HFFc6 (cell line): ENCODE measurements around the gene GET3. TPM values are rescaled to one million over a fixed set of nuclear protein-coding genes. Genes with fewer than 3 reads are reported as not detected.

ENCODE experiments used
- DNase-seq: peaks from one replicate; pipeline ENCODE4 v3.0.0-alpha.2; 2018
- H3K27ac Mint-ChIP-seq: 2 replicates; pipeline ENCODE4 v1.8.0; 2020; ENCODE audit warnings: mild to moderate bottlenecking, mixed read lengths
- H3K27me3 Mint-ChIP-seq: 2 replicates; pipeline ENCODE4 v1.8.0; 2021; ENCODE audit warnings: mild to moderate bottlenecking, moderate library complexity, mixed read lengths; ENCODE audit not compliant: insufficient read depth
- H3K36me3 Mint-ChIP-seq: 2 replicates; pipeline ENCODE4 v1.8.0; 2021; ENCODE audit warnings: low read depth, mixed read lengths
- H3K4me1 Mint-ChIP-seq: 2 replicates; pipeline ENCODE4 v1.8.0; 2020; ENCODE audit warnings: low read depth, mixed read lengths
- H3K4me3 Mint-ChIP-seq: 2 replicates; pipeline ENCODE4 v1.8.0; 2020; ENCODE audit warnings: mild to moderate bottlenecking, moderate library complexity, mixed read lengths
- H3K9me3 Mint-ChIP-seq: 2 replicates; pipeline ENCODE4 v1.8.0; 2020; ENCODE audit warnings: mild to moderate bottlenecking, mixed read lengths
- total RNA-seq, 6 experiments: library from RNA; stranded (reverse); fragmentation: NEBNext Ultra II Directional; extraction: Animal tissue kit (Norgen Biotek cat#: 25700); gene quantifications; 2 replicates in 1 of 6; 3 replicates in 5 of 6; pipeline ENCODE4 v1.2.3, GENCODE V29; 2021
- TF ChIP-seq, protein P1 (sequence below): fragments of 200-600 bp; sonication (generic); IDR thresholded peaks from 2 replicates; pipeline ENCODE4 v1.5.0; 2021; ENCODE audit warnings: antibody characterized with exemption, mild to moderate bottlenecking

Gene GET3
- total RNA-seq, 6 experiments from 2014 or later = 97.0 to 116 (median 107) TPM

- Mint-ChIP-seq H3K9me3 (no peaks in the 10 kb centered on the region), H3K4me3 (no peak overlapping the region), H3K36me3 (peaks cover 12% of the 10 kb centered on the region), H3K4me1 (no peaks in the 10 kb centered on the region), H3K27me3 (peaks cover 11% of the 10 kb centered on the region), H3K27ac (no peak overlapping the region)
- DNase-seq = no peak
- TF ChIP-seq, protein P1, sequence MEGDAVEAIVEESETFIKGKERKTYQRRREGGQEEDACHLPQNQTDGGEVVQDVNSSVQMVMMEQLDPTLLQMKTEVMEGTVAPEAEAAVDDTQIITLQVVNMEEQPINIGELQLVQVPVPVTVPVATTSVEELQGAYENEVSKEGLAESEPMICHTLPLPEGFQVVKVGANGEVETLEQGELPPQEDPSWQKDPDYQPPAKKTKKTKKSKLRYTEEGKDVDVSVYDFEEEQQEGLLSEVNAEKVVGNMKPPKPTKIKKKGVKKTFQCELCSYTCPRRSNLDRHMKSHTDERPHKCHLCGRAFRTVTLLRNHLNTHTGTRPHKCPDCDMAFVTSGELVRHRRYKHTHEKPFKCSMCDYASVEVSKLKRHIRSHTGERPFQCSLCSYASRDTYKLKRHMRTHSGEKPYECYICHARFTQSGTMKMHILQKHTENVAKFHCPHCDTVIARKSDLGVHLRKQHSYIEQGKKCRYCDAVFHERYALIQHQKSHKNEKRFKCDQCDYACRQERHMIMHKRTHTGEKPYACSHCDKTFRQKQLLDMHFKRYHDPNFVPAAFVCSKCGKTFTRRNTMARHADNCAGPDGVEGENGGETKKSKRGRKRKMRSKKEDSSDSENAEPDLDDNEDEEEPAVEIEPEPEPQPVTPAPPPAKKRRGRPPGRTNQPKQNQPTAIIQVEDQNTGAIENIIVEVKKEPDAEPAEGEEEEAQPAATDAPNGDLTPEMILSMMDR = no peak
These were observed 13.6 kb downstream of the GET3 start for GRCh38 chr19:12750851-12751250.

DNA sequence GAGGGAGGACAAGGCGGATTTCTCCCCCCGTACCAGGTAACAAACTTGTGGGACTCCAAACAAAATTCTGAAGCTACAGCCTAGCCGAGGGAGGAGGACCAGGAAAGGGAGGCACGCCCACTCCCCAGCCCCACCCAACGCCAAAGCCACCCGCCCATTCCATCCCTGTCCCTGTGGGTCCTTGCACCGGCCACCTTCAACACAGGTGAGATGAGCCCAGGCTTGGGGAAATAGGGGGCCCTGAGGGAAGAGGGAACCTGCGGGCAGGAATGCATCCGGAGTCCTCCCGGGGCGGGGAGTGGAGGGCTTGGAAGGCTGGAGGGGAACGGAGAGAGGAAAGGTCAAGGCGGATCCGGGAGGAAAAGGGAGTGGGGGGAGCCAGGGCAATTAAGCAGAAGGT is 14.3 kb downstream of the GET3 start, which contains the start of gene BEST2:
Gene BEST2, plus strand, starts transcription at position 157 of the 400 bp plus-strand sequence. CDS start 802 bp downstream, outside the sequence.
- Mint-ChIP-seq H3K36me3 (peaks cover 12% of the 10 kb centered on the region), H3K27ac (no peak within 1 kb of the TSS), H3K27me3 (peaks cover 13% of the 10 kb centered on the region), H3K4me3 (no peak within 1 kb of the TSS), H3K4me1 (no peaks in the 10 kb centered on the region), H3K9me3 (no peaks in the 10 kb centered on the region)
- TF ChIP-seq, protein P1 = no peak
- DNase-seq = no peak

GRCh38 chr19:12752056-12752781 is 14.9 kb downstream of the GET3 start:
- 0 out of 2 replicates have a peak, but pooled peaks cover under 1% of the 10 kb centered on the region for H3K4me1 Mint-ChIP-seq

DNA sequence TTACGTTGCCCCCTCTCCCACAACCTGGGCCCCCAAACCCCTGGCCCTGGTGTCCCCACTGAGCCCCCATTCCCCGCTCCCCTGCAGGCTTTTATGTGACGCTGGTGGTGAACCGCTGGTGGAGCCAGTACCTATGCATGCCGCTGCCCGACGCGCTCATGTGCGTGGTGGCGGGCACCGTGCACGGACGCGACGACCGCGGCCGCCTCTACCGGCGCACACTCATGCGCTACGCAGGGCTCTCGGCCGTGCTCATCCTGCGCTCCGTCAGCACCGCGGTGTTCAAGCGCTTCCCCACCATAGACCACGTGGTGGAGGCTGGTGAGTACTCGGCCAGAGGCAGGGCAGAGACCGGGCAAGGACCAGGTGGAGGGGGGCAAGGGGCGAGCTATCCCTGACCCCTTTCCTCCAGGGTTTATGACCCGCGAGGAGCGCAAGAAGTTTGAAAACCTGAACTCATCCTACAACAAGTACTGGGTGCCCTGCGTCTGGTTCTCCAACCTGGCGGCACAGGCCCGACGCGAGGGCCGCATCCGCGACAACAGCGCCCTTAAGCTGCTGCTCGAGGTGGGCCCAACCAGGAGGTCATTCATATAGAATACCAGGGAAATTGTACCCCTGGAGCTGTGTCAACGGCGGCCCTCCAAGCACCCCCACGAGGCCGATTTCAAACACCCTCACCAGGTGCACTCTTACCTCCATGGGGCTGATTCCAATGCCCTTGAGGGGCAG is 17.3 kb downstream of the GET3 start:
- no peak overlapping the region for H3K4me3 Mint-ChIP-seq
- H3K27ac Mint-ChIP-seq = no peak overlapping the region
- H3K4me1 Mint-ChIP-seq = 0 out of 2 replicates have a peak, but pooled peaks cover 9% of the 10 kb centered on the region
- peaks cover 11% of the 10 kb centered on the region for H3K27me3 Mint-ChIP-seq
- no peaks in the 10 kb centered on the region for H3K36me3 Mint-ChIP-seq
- TF ChIP-seq, protein P1 = no peak
- H3K9me3 Mint-ChIP-seq = no peaks in the 10 kb centered on the region
- DNase-seq = no peak

More at GRCh38 chr19:12752056-12752781, 14.9 kb downstream of the GET3 start:
- no peak overlapping the region for H3K4me3 Mint-ChIP-seq
- no peak for DNase-seq
- H3K9me3 Mint-ChIP-seq = no peaks in the 10 kb centered on the region
- H3K27ac Mint-ChIP-seq = no peak overlapping the region
- H3K27me3 Mint-ChIP-seq = peaks cover 13% of the 10 kb centered on the region
- H3K36me3 Mint-ChIP-seq = peaks cover 12% of the 10 kb centered on the region
- TF ChIP-seq, protein P1 = no peak

GRCh38 chr19:12756150-12756883 is 19.0 kb downstream of the GET3 start:
- TF ChIP-seq, protein P1 = no peak
- H3K4me1 Mint-ChIP-seq = 0 out of 2 replicates have a peak, but pooled peaks cover 9% of the 10 kb centered on the region
- no peak for DNase-seq
- no peaks in the 10 kb centered on the region for H3K9me3 Mint-ChIP-seq
- no peak overlapping the region for H3K4me3 Mint-ChIP-seq
- no peak overlapping the region for H3K27ac Mint-ChIP-seq
- peaks cover 6% of the 10 kb centered on the region; the same call in 1 of the 2 replicates for H3K27me3 Mint-ChIP-seq
- H3K36me3 Mint-ChIP-seq = no peaks in the 10 kb centered on the region
